EL (cell line): ENCODE results near the gene MYL4.
"Not testable (repeated sequence)": the region's sequence is repeated elsewhere in the genome, so short reads cannot be mapped to it uniquely, and the experiment has no call there.

ENCODE experiments used
- DNase-seq: peaks from one replicate; pipeline ENCODE4 v3.0.0-alpha.2; 2016

The MYL4 gene

GRCh38 chr17:47193931-47194511 is 15.1 kb upstream of the MYL4 start:
- DNase-seq = no peak

- no peak for DNase-seq
Measured at GRCh38 chr17:47197821-47198220, 11.3 kb upstream of the MYL4 start.

- DNase-seq = no peak
Measured at GRCh38 chr17:47199627-47200324, 9.4 kb upstream of the MYL4 start.

GRCh38 chr17:47200325-47200664 is 8.9 kb upstream of the MYL4 start:
- DNase-seq = no peak

- DNase-seq = no peak
Measured at GRCh38 chr17:47201166-47201565, 8.0 kb upstream of the MYL4 start.

GRCh38 chr17:47203984-47204721 is 5.0 kb upstream of the MYL4 start:
- DNase-seq = peak; percentile 54

- DNase-seq = peak; percentile 54
Measured at GRCh38 chr17:47204722-47205418, 4.3 kb upstream of the MYL4 start.

DNA sequence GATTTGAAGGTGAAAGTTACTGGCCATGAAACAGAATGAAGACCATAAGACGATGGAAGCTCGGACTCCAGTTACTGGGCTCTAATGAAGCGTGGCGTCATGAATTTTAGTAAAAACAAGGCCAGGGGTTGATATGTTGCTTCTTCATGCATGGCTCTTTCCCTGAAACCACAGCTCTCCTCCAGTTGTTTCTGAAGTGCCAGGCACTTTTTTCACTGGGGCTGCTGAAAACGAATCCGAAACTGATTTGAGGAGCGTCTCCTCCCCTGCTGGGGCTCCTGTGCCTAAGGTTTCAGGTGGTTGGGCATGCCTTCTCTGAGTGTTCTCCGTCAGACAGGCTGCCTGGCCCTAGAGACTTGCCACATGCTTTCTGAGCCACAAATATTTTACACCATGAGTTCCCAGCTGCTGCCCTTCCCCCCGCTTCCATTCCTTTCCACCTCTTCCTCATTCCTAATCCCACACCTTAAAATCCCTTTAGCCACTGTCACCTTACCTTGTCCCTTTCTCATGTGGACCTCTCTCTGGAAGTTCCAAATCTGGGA is 3.7 kb upstream of the MYL4 start:
- DNase-seq = peak; percentile 71

- DNase-seq = no peak
Measured at GRCh38 chr17:47207143-47208067, 1.7 kb upstream of the MYL4 start.

GRCh38 chr17:47209499-47209898 is 351 bp downstream of the MYL4 start:
- no peak for DNase-seq

DNA sequence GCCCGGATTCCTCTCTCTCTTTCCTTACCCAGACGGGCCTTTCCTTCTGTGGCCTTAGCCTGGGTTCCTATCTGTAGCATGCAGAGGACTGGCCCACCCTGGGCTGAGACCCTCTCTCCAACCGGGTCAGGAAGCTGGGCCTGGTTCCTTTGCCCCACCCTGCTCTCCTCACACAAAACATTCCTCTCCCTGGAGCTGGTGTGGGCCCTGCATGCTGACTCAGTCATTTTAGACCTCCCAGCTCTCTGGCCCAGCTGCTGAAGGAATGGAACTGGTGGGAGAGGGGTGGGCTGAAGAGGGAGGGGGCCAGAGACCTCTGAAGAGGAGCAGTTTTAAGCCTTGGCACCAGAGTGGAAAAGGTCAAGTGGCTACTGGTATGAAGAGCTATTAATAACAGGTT is 957 bp downstream of the MYL4 start:
- DNase-seq = no peak

- no peak for DNase-seq
Measured at GRCh38 chr17:47210779-47211178, 1.6 kb downstream of the MYL4 start.

DNA sequence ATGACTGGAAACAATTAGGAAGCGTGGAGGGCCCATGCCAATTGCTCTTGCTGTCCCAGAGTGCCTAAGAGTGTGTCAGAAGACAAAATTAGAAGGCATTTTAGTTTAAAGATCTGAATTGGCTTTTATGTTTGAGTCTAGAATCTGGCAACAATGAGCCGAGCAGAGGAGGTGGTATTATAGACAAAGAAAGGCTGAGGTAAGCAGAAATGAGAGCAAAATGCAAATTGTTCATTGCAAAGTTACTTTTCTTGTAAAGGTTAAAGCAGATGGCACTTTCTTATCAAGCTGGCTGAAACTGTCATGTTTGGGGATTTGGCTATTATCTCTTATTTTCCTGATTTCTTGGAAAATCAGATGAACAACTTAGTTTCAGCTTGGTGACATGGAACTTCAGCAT is 3.3 kb downstream of the MYL4 start:
- DNase-seq = no peak

GRCh38 chr17:47213540-47213939 is 4.4 kb downstream of the MYL4 start:
- no peak for DNase-seq

GRCh38 chr17:47214931-47215330 is 5.8 kb downstream of the MYL4 start:
- no peak for DNase-seq

DNA sequence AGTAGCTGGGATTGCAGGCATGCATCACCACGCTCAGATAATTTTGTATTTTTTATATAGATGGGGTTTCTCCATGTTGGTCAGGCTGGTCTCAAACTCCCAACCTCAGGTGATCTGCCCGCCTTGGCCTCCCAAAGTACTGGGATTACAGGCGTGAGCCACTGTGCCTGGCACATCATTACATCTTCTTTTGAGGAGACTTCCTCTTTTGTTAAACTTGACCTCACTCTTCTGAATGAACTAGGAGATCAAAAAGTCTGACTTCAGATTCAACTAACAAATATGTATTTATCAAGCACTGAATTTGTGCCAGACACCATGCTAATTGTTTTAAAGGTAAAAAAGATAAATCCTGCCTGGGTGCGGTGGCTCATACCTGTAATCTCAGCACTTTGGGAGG is 7.7 kb downstream of the MYL4 start:
- DNase-seq = not testable (repeated sequence)

DNA sequence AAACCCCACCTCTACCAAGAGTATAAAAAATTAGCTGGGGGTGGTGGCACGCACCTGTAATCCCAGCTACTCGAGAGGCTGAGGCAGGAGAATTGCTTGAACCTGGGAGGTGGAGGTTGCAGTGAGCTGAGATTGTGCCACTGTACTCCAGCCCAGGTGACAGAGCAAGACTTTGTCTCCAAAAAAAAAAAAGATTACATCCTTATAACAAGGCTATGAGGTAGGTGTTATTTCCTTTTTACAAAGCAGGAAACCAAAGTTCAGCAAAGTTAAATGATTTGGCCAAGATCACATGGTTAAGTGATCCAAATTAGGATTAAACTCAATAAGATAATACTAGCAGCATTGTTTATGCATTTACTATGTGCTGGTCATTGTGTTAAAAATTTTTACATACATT is 8.1 kb downstream of the MYL4 start:
- DNase-seq = not testable (repeated sequence)

DNA sequence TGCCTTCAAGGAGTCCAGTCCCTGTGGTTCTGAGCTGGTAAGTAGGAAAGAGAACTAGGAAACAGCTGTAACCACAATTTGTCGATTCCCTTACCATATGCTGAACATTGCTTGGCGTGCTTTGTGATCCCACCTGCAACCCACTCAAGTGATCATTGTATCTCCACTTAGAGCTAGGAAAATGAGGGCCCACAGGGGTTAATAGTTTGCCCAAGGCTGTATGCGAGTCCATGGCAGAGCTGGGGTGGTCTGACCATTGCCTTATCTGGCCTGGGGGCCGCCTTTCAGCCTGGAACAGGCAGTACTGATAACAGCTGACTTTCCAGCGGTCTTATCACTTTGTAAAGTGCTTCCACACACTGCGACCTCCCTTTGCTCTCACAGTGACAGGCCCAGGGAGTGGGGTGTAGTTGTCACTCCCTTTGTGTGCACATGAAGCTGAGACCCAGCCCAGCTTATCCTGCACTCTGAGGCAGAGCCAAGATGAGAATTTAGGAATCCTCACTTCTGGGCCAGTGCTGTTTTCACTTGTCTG is 9.8 kb downstream of the MYL4 start:
- DNase-seq = no peak

GRCh38 chr17:47219621-47220475 is 10.7 kb downstream of the MYL4 start:
- no peak for DNase-seq

GRCh38 chr17:47220531-47220999 is 11.4 kb downstream of the MYL4 start:
- no peak for DNase-seq

DNA sequence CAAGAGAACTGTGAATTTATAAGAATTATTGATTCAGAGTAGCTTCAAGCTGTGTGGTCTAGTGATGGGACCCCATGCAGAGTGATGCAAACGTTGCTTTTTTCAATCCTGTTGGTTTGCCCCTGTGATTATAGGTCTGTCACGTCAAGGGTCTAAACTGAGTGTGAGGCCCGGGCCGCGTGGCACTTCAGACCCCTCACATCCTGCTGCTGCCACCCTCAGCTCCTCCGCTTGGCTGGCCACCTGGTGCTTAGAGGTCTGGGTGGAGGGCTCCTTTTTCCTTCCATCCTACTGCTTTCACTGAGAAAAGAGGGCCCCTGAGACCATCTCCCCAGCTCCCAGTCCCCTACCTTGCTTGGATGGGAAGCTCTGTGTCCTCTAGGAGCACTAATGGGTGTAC is 12.0 kb downstream of the MYL4 start:
- DNase-seq = no peak
